NCI-H1092 treated with DMSO at 0.1 percent for 48 hours (cell line): ENCODE measurements around the gene CAPN8.

Experiments used
- DNase-seq: peaks from one replicate; lab custom pipeline; 2025; lab: John Stamatoyannopoulos, UW

CAPN8 gene

GRCh38 chr1:223654083-223654482 lies 11.4 kb downstream of the CAPN8 start:
- DNase-seq, result peak; percentile 42

GRCh38 chr1:223653431-223653830 lies 12.1 kb downstream of the CAPN8 start:
- DNase-seq, result peak; percentile 57

GRCh38 chr1:223653015-223653414 lies 12.5 kb downstream of the CAPN8 start:
- DNase-seq, result no peak

- DNase-seq, result peak; percentile 85
Measured at GRCh38 chr1:223652436-223652941, 13.0 kb downstream of the CAPN8 start.

GRCh38 chr1:223651291-223651991 lies 14.1 kb downstream of the CAPN8 start:
- peak; percentile 19 for DNase-seq

GRCh38 chr1:223650465-223650864 lies 15.0 kb downstream of the CAPN8 start:
- no peak for DNase-seq

GRCh38 chr1:223649222-223649621 lies 16.3 kb downstream of the CAPN8 start:
- no peak for DNase-seq

- DNase-seq, result no peak
Measured at GRCh38 chr1:223647249-223647648, 18.3 kb downstream of the CAPN8 start.

GRCh38 chr1:223645903-223646302 lies 19.6 kb downstream of the CAPN8 start:
- peak; percentile 35 for DNase-seq

- DNase-seq, result peak; percentile 87
Measured at GRCh38 chr1:223642237-223642636, 23.3 kb downstream of the CAPN8 start.

- DNase-seq, result peak; percentile 65
Measured at GRCh38 chr1:223641523-223642039, 23.9 kb downstream of the CAPN8 start.

GRCh38 chr1:223639331-223639749 lies 26.2 kb downstream of the CAPN8 start:
- DNase-seq, result no peak

- no peak for DNase-seq
Measured at GRCh38 chr1:223635236-223635635, 30.3 kb downstream of the CAPN8 start.

GRCh38 chr1:223634423-223634822 lies 31.1 kb downstream of the CAPN8 start:
- DNase-seq, result no peak

- peak; percentile 65 for DNase-seq
Measured at GRCh38 chr1:223631956-223632355, 33.5 kb downstream of the CAPN8 start.

- DNase-seq, result peak; percentile 65
Measured at GRCh38 chr1:223631473-223631872, 34.0 kb downstream of the CAPN8 start.

GRCh38 chr1:223629126-223629457 lies 36.4 kb downstream of the CAPN8 start:
- no peak for DNase-seq

GRCh38 chr1:223628233-223629125 lies 37.0 kb downstream of the CAPN8 start:
- DNase-seq, result peak; percentile 54

GRCh38 chr1:223622132-223622842 lies 43.2 kb downstream of the CAPN8 start:
- DNase-seq, result no peak

GRCh38 chr1:223621312-223621734 lies 44.2 kb downstream of the CAPN8 start:
- no peak for DNase-seq

- no peak for DNase-seq
Measured at GRCh38 chr1:223620297-223620897, 45.1 kb downstream of the CAPN8 start.

- DNase-seq, result no peak
Measured at GRCh38 chr1:223618680-223619079, 46.8 kb downstream of the CAPN8 start.
